ENCODE measurements around the gene TMEM150C. TPM values are rescaled to one million over a fixed set of nuclear protein-coding genes. Genes with fewer than 3 reads are reported as not detected.
A peak's percentile ranks its signal among the peaks of the same experiment; 100 is the strongest.
"Not testable (repeated sequence)": the region's sequence is repeated elsewhere in the genome, so short reads cannot be mapped to it uniquely, and the experiment has no call there.

TMEM150C gene
- total RNA-seq, 1 donor from 2014 or later: 8.5 TPM

DNA sequence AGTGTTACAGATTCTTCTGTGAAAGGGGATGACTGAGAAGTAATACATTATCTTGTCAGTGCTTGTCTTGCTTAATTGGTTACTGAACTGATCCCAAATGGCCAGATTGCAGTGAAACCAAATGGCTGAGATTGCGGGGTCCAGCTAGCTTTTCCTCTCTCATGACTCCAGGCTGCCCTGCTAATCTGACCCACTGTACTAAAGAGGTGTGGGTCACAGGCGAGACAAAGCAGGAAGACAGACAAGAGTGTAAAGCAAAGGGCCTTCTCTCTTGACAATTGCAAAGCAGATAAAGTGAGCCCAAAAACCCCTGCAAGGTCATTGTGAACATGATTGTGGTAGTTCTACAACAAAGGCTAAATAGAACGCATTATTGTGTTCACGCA lies 2.1 kb downstream of the TMEM150C start:
- peaks cover 23% of the 10 kb centered on the region for H3K27me3 Mint-ChIP-seq (ENCODE audit: low read depth)

DNA sequence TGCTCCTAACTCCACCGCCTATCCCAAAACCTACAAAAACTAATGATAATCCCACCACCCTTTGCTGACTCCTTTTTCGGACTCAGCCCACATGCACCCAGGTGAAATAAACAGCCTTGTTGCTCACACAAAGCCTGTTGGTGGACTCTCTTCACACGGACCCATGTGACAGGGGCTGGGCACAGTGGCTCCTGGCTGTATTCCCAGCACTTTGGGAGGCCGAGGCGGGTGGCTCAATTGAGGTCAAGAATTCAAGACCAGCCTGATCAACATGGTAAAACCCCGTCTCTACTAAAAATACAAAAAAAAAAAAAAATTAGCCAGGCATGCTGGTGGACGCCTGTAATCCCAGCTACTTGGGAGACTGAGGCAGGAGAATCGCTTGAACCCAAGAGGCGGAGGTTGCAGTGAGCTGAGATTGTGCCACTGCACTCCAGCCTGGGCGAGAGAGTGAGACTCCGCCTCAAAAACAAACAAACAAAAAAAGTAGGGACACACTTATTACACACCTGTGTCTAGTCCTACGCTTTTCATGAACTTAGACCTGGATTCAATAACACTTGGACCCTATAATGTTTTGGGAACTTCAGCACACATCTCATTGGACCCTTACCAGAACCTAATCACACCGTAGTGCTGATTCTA lies 2.6 kb downstream of the TMEM150C start:
- not testable (repeated sequence) for H3K9me3 Mint-ChIP-seq
- peak overlapping the region; percentile 74 for H3K4me3 Mint-ChIP-seq

More for the DNA sequence above, 2.1 kb downstream of the TMEM150C start:
- no peak for DNase-seq (ENCODE audit: low read depth, low spot score)
- Mint-ChIP-seq H3K36me3 (ENCODE audit: low read depth) (no peaks in the 10 kb centered on the region), H3K4me3 (peak overlapping the region; percentile 74), H3K27ac (ENCODE audit: unreplicated experiment) (no peak overlapping the region), H3K4me1 (peaks cover 33% of the 10 kb centered on the region), H3K9me3 (no peaks in the 10 kb centered on the region)
- TF ChIP-seq, protein P1, sequence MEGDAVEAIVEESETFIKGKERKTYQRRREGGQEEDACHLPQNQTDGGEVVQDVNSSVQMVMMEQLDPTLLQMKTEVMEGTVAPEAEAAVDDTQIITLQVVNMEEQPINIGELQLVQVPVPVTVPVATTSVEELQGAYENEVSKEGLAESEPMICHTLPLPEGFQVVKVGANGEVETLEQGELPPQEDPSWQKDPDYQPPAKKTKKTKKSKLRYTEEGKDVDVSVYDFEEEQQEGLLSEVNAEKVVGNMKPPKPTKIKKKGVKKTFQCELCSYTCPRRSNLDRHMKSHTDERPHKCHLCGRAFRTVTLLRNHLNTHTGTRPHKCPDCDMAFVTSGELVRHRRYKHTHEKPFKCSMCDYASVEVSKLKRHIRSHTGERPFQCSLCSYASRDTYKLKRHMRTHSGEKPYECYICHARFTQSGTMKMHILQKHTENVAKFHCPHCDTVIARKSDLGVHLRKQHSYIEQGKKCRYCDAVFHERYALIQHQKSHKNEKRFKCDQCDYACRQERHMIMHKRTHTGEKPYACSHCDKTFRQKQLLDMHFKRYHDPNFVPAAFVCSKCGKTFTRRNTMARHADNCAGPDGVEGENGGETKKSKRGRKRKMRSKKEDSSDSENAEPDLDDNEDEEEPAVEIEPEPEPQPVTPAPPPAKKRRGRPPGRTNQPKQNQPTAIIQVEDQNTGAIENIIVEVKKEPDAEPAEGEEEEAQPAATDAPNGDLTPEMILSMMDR (conservative IDR thresholded peaks at IDR 0.05): no peak

DNA sequence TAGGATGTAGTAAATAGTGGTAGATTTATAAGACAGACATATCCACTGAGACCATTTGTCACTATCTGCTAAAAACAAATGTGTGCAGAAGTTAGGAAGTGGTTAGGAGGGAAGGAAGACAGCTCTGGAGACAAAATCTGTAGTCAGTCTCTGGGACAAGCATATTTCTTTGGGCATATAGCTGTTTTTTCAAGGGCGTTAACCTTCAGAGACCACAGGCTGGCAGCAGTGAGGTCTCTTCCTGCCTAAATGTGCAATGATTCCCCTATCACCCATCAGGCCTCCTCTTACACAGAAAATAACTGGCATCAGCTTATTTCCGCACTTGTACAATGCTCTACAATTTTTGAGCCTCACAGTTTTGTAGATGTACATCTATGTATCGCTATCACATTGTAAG lies 6.5 kb downstream of the TMEM150C start:
- TF ChIP-seq, protein P1 (conservative IDR thresholded peaks at IDR 0.05): no peak
- peaks cover 9% of the 10 kb centered on the region for H3K4me1 Mint-ChIP-seq
- no peak overlapping the region for H3K4me3 Mint-ChIP-seq
- H3K36me3 Mint-ChIP-seq (ENCODE audit: low read depth): peaks cover 2% of the 10 kb centered on the region
- no peak overlapping the region for H3K27ac Mint-ChIP-seq (ENCODE audit: unreplicated experiment)
- DNase-seq (ENCODE audit: low read depth, low spot score): no peak
- H3K27me3 Mint-ChIP-seq (ENCODE audit: low read depth): peaks cover 6% of the 10 kb centered on the region
- H3K9me3 Mint-ChIP-seq: peaks cover 1% of the 10 kb centered on the region

More for the DNA sequence above, 2.6 kb downstream of the TMEM150C start:
- not testable (repeated sequence) for DNase-seq (ENCODE audit: low read depth, low spot score); H3K36me3 Mint-ChIP-seq (ENCODE audit: low read depth); H3K27ac Mint-ChIP-seq (ENCODE audit: unreplicated experiment)
- Mint-ChIP-seq H3K27me3 (ENCODE audit: low read depth) (peaks cover 23% of the 10 kb centered on the region), H3K4me1 (peaks cover 33% of the 10 kb centered on the region)

DNA sequence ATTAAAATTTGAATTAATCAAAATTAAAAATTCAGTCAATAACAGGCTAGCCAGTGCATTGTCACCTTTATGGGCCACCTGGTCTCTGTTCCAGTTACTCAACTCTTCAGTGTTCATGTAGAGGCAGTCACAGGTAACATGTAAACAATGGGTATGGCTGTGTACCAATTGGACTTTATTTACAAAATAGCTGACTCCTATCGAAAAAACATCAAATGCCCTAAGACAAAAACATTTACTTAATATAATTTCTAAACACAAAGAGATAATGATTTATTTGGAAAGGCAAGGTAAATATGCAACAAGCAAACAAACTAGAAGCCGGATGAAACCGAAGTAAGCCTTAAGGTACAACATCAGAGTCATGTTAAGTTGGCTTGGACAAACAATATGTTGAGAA lies 8.8 kb downstream of the TMEM150C start:
- no peak for DNase-seq (ENCODE audit: low read depth, low spot score)
- TF ChIP-seq, protein P1 (conservative IDR thresholded peaks at IDR 0.05): no peak
- Mint-ChIP-seq H3K9me3 (peaks cover 9% of the 10 kb centered on the region), H3K4me3 (no peak overlapping the region), H3K27me3 (ENCODE audit: low read depth) (no peaks in the 10 kb centered on the region), H3K36me3 (ENCODE audit: low read depth) (peaks cover 5% of the 10 kb centered on the region), H3K27ac (ENCODE audit: unreplicated experiment) (no peak overlapping the region), H3K4me1 (no peaks in the 10 kb centered on the region)

DNA sequence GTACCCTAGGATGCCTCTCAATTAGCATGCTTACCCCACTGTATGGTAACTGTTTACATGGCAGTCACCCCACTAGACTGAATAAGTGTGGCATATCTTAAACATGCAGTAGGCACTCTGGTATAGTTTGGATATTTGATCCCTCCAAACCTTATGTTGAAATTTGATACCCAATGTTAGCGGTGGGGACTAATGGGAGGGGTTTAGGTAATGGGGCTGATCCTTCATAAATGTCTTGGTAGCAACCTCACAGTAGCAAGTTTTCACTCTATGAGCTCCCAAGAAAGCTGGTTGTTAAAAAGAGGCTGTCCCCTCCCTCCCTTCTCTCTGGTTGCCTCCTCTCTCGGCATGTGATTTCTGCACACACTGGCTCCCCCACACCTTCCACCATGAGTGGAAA lies 10.1 kb downstream of the TMEM150C start:
- H3K27me3 Mint-ChIP-seq (ENCODE audit: low read depth): no peaks in the 10 kb centered on the region
- peaks cover 9% of the 10 kb centered on the region for H3K9me3 Mint-ChIP-seq
- no peak overlapping the region for H3K4me3 Mint-ChIP-seq
- peaks cover 8% of the 10 kb centered on the region for H3K36me3 Mint-ChIP-seq (ENCODE audit: low read depth)
- no peak for DNase-seq (ENCODE audit: low read depth, low spot score)
- H3K27ac Mint-ChIP-seq (ENCODE audit: unreplicated experiment): no peak overlapping the region
- no peaks in the 10 kb centered on the region for H3K4me1 Mint-ChIP-seq
- TF ChIP-seq, protein P1 (conservative IDR thresholded peaks at IDR 0.05): no peak

DNA sequence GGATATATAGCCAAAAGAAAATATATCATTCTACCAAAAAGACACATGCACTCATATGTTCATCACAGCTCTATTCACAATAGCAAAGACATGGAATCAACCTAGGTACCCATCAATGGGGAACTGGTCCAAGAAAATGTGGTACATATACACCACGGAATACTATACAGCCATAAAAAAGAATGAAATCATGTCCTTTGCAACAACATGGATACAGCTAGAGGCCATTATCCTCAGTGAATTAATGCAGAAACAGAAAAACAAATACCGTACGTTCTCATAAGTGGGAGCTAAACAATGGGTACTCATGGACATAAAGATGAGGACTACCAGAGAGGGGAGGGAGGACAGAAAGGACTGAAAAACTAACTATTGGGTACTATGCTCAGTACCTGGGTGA lies 13.9 kb downstream of the TMEM150C start:
- not testable (repeated sequence) for H3K4me1 Mint-ChIP-seq; H3K27ac Mint-ChIP-seq (ENCODE audit: unreplicated experiment); H3K9me3 Mint-ChIP-seq; H3K27me3 Mint-ChIP-seq (ENCODE audit: low read depth); H3K4me3 Mint-ChIP-seq; DNase-seq (ENCODE audit: low read depth, low spot score); H3K36me3 Mint-ChIP-seq (ENCODE audit: low read depth)

Data from neural crest cell (in vitro differentiated cells).